NCI-H128 (cell line): ENCODE measurements around the gene FAM114A2.

Experiments
- DNase-seq: peaks from one replicate; lab custom pipeline; 2025; ENCODE audit not compliant: unreplicated experiment; lab: John Stamatoyannopoulos, UW

Gene FAM114A2

DNA sequence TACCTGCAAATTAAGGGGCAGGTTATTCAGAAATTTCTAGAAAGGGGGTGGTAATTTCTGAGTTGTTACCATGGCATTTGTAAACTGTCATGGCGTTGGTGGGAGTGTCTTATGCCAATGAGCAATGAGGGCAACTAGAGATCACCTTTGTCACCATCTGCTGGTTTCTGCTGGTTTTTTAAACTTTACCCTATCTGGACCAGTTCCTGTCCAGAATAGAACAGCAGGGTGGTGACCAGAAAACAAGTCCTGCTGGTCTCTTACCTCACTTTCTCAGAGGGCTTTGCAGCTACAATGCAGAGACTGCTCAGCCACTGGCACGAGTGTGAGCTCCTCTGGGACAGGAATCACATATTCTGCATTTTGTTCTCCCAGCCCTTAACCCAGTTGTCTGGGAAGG, 51.4 kb downstream of the FAM114A2 start:
- DNase-seq: no peak

DNA sequence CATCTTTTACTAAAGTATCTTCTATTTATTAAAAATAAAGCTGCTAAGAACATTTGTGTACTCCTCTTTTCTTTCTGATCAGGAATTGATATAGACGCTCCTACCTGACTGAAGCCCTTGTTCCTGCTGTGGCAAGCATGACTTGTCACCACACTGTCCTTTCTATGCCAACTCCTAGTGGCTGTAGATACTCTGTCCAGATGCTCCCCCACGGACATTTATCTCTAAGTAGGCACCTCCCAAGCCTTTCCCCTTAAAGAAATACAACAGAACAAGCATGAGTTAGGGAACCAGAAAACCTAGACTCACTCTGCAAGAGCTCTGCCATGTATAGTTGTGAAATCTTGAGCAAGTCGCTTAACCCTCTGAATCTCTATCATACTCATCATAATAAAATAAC, 53.2 kb downstream of the FAM114A2 start:
- DNase-seq: no peak

DNA sequence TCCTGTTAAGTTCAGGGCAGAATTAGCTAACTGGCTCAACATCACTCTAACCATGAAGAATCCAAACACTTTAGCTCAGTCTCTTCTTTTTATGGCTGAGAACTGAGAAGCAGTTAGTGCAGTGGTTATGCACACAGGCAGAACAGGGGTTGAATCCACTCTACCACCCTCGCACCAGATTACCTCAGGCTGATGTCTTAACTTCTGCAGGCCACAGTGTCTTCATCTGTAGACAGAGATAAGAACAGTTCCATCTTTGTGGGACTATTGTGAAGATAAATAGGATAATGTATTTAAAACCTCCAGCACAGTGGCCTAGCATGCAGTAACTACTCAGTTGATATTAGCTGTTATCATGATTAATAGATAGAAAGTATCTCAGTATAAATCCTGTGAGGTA, 54.8 kb downstream of the FAM114A2 start:
- no peak for DNase-seq

GRCh38 chr5:153981905-153982605, 56.7 kb downstream of the FAM114A2 start:
- DNase-seq: no peak

DNA sequence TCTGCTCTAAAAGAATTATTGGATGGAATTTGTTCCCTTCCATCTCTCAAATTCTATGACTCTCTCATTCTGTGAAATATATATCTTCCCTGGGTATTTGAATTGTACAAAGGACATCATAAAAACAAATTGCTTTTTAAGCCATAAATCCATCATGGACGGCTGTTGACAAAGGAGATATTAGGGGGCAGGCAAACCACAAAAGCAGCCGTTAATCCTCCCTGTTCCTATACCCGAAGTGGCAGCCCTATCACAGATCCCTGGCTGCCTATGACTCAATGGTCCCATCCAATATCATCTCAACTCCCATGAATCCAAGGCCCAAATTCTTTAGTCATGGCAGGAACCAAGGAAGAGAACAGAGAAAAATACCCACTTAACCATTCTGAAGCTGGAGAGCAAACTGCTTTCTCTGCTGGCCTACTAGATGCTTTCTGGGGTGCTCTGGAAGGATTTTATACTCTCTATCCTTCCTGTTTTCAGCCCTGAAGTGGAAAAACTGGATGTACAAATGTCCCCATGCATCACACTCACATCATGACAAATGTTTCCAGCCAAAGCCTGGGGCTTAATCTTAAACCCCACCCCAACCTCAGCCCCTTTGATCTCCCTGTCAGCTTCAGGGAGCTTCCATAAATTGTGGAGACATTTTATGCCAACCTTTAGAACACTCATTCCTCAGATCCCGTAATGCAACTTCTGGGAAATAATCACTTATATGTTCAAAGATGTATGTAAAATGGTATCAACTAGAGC, 59.5 kb downstream of the FAM114A2 start:
- no peak for DNase-seq

- no peak for DNase-seq
Measured at GRCh38 chr5:153974813-153975163, 63.9 kb downstream of the FAM114A2 start.

- DNase-seq: no peak
Measured at GRCh38 chr5:153974131-153974812, 64.4 kb downstream of the FAM114A2 start.

DNA sequence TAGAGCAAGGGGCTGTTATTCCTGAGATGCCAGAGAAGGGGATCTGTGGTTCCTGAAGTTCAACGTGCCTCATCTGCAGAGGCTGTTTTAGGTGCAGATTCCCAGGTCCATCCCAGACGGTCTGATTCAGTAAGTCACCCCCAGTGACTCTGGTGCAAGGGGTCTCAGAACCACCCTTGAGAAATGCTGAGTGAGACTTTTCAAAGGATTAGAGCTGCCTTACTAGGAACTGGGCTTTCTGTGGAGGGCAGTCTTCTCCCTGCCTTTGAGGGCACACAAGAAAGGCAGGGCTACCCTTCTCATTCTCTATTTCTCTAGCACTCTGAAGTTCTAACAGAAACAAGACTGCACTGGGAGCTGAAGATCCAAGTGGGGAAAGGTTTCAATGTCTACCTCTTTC, 66.5 kb downstream of the FAM114A2 start:
- DNase-seq: no peak

- DNase-seq: no peak
Measured at GRCh38 chr5:153970496-153970895, 68.2 kb downstream of the FAM114A2 start.

DNA sequence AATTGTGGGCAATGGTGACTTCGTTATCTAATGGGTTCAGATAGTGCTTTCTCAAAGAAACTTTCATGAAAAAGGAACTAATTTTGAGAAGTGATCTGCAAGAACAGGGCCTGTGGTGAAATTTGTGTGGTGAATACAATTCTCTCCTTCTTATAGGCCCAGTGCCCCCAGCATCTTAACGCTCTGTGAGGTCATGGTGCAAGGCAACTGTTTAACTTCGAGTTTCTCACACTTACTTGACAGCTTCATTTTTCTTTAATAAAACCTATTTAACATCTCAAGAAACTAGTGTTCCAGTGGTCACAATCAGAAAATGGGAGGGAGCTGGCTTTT, 69.2 kb downstream of the FAM114A2 start:
- no peak for DNase-seq

GRCh38 chr5:153968761-153969562, 69.7 kb downstream of the FAM114A2 start:
- no peak for DNase-seq

DNA sequence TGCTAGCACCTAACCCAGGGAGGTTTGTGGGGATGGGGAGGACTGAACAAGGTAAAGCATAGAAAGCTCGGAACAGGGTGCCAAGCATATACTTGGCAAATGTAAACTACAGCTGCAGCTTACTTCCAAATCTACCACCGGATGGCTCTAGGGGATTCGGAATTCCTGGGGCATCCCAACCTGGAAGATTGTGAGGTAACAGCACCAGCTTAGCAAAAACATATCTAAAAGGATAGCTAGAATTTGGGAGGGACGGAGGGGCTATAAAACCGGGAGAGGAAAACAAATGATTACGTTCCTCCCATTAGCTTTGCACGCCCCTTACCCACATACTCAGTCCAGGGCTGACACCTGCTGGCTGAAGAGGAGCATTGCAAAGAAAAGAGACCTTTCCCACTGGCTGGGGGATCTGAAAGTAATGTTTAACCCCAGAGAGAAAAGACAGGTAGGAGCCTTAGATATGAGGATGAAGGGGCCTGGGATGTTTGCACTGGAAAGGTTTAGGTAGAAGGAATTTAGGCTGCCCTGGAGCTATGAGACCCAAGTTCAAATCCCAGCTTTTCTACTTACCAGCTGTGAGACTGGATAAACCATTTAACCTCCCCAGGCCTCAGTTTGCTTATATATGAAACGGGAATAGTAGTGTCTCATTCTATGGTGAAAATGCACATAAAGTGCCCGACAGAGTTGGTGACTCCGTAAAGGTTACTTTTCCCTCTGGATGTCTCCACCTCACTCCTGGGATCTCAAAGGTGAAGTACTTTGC, 73.6 kb downstream of the FAM114A2 start:
- DNase-seq: peak; percentile 73

- no peak for DNase-seq
Measured at GRCh38 chr5:153964191-153964879, 74.4 kb downstream of the FAM114A2 start.

- DNase-seq: no peak
Measured at GRCh38 chr5:153960269-153961215, 78.2 kb downstream of the FAM114A2 start.

GRCh38 chr5:153959134-153959957, 79.4 kb downstream of the FAM114A2 start:
- DNase-seq: no peak

DNA sequence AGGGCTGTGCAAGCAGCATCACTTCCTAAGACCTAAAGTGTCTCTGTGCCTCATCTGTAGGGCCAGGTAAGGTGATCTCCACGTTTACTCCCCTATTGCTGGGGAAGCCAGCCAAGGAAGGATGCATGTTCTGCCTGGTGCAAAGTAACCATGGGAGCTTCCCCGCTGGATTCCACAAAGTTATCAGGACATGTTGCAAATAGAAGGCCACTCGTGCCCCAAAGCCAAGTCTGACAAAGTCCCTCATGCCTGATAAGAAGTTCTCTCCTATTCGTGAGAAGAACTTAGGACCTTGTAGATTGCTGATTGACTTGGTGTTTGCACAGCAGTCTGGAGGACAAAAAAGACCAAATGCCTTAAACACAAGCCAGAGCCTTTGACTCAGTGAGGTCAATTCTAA, 81.5 kb downstream of the FAM114A2 start:
- no peak for DNase-seq

GRCh38 chr5:153953411-153953810, 85.3 kb downstream of the FAM114A2 start:
- no peak for DNase-seq

DNA sequence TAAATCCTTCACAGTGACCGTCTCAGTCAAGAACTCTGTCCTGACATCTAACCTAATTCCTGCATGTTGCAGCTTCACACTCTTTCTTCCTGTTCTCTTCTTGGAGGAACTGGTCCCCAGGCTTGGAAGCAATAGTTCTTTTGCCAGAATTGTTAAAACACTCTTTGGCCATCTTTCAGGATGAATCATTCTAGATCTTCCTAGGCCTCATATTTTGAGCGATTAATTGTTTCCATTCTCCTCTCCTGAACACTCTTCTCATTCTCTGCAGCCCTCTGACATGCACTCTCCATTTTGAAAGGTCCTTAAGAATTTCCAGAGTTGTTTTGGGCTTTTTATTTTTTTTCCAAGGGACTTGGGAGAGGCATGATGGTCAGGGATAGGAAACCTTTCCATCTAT, 85.8 kb downstream of the FAM114A2 start:
- no peak for DNase-seq
